Thyroid gland (tissue), 4 donors: ENCODE data around the gene MTUS2.

Source experiments
- POLR2A ChIP-seq, 2 donors: fragments of 450-650 bp; IDR thresholded peaks; one replicate each; pipeline ENCODE4 v1.6.1; 2017; ENCODE audit warnings: antibody characterized with exemption in 2 of 2, mild to moderate bottlenecking in 2 of 2, moderate library complexity in 1 of 2
- TF ChIP-seq, protein P1 (sequence below), 6 experiments: fragments of 200-600 bp in 3 of 6; fragments of 450-650 bp in 3 of 6; sonication (generic) in 3 of 6; IDR thresholded peaks; one replicate each; pipeline ENCODE4 v1.5.1; 2016 to 2019; ENCODE audit warnings: antibody characterized with exemption in 6 of 6, mild to moderate bottlenecking in 2 of 6, inconsistent platforms in 1 of 6, moderate library complexity in 1 of 6

DNA sequence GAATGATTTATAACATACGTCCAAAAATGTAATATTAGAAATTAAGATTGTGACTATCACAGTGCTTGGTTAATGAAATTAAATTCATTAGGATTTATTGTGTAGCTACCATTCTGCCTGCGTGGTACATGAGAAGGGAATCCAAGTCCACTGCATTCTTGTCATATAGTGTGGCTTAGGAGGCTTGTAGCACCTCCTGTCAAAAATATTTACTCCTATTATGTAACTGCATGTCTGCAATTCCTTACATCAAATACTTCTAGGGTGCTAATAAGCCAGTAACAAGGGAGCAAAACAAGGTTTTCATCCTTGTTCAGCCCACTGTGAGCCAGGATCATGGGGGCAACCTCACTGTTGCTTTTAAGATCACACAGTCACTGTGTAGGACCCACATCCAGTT, 576.3 kb downstream of the MTUS2 start:
- TF ChIP-seq, protein P1, sequence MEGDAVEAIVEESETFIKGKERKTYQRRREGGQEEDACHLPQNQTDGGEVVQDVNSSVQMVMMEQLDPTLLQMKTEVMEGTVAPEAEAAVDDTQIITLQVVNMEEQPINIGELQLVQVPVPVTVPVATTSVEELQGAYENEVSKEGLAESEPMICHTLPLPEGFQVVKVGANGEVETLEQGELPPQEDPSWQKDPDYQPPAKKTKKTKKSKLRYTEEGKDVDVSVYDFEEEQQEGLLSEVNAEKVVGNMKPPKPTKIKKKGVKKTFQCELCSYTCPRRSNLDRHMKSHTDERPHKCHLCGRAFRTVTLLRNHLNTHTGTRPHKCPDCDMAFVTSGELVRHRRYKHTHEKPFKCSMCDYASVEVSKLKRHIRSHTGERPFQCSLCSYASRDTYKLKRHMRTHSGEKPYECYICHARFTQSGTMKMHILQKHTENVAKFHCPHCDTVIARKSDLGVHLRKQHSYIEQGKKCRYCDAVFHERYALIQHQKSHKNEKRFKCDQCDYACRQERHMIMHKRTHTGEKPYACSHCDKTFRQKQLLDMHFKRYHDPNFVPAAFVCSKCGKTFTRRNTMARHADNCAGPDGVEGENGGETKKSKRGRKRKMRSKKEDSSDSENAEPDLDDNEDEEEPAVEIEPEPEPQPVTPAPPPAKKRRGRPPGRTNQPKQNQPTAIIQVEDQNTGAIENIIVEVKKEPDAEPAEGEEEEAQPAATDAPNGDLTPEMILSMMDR (IDR thresholded peaks at IDR 0.05), result no peak
- no peak for TF ChIP-seq POLR2A (IDR thresholded peaks at IDR 0.05)
